ENCODE results near the gene RTF2. TPM values are rescaled to one million over a fixed set of nuclear protein-coding genes. Genes with fewer than 3 reads are reported as not detected.
A peak's percentile ranks its signal among the peaks of the same experiment; 100 is the strongest.

Gene RTF2
- total and polyA plus RNA-seq, 2 of the 13 experiments (the other 11 are each of a cell fraction or from before 2014, with no cell fraction given) = 81.8 to 142 TPM

- H3K79me2 ChIP-seq (ENCODE audit: insufficient read depth, low read length) = no peaks in the 10 kb centered on the region
- H3K27ac ChIP-seq (ENCODE audit: extremely low read length, insufficient read depth, low read length) = no peak overlapping the region
- CTCF ChIA-PET (ENCODE audit: low intra/inter-chr PET ratio, low total read pairs) = no interaction called here
- FAIRE-seq (peak; percentile 56), DNase-seq (ENCODE audit: low spot score) (no peak), ATAC-seq (peak; percentile 66)
- no peaks in the 10 kb centered on the region for H3K36me3 ChIP-seq (replicated peaks in 1 of 2; ENCODE audit: control insufficient read depth in 1 of 2, insufficient read depth in 2 of 2, low read length in 2 of 2)
- no peak overlapping the region for H3K4me3 ChIP-seq (replicated peaks in 1 of 3; ENCODE audit: insufficient read depth in 1 of 3, low read depth in 2 of 3, low read length in 3 of 3)
- no peaks in the 10 kb centered on the region for H3K27me3 ChIP-seq (ENCODE audit: control insufficient read depth in 1 of 2, insufficient read depth in 2 of 2, low read length in 2 of 2)
- intact Hi-C loops (cut with micrococcal nuclease; ENCODE audit: unreplicated experiment) (loop anchor here (2.0 kb wide), 1 partner anchor 32 kb away; the partner anchor contains the start of genes AURKA and CSTF1), in situ Hi-C loops (cut with HindIII; ENCODE audit: extremely low pct_ligation_motif_present, low pct_unique_long_range_greater_than_20kb) (no loop called here)
- no peak overlapping the region for H2AFZ ChIP-seq (ENCODE audit: low read length)
- POLR2A ChIA-PET = interaction anchor here (0.8 kb wide), 1 partner anchor 18 kb away, joined by 3 read pairs; no protein-coding TSS in a partner anchor
- no peak overlapping the region for H3K9ac ChIP-seq (ENCODE audit: insufficient read depth, low read depth, low read length)
- TF ChIP-seq HNF4G (IDR thresholded peaks at IDR 0.05; ENCODE audit: borderline replicate concordance, low read depth, low read length) = peak; percentile 57
- TF ChIP-seq HNF4G (CRISPR knock-in tag; IDR thresholded peaks at IDR 0.05; ENCODE audit: borderline replicate concordance, low read depth) = no peak
- no peak for TF ChIP-seq MNT (IDR thresholded peaks at IDR 0.05)
- TF ChIP-seq KDM2A (CRISPR knock-in tag; IDR thresholded peaks at IDR 0.05; ENCODE audit: borderline replicate concordance, low read depth) = 0 out of 2 replicates have a peak, but pooled peaks have one; percentile 21
- TF ChIP-seq ARID5B (CRISPR knock-in tag; IDR thresholded peaks at IDR 0.05) = peak; percentile 30; the same call in 1 of the 2 replicates
- 0 out of 2 replicates have a peak, but pooled peaks have one; percentile 32 for TF ChIP-seq ZNF644 (CRISPR knock-in tag; IDR thresholded peaks at IDR 0.05; ENCODE audit: low read depth)
- no peak for TF ChIP-seq NFRKB (IDR thresholded peaks at IDR 0.05)
- TF ChIP-seq ZNF788 (CRISPR knock-in tag; IDR thresholded peaks at IDR 0.05; ENCODE audit: borderline replicate concordance) = peak; percentile 18; the same call in 1 of the 2 replicates
- peak; percentile 27; the same call in 1 of the 2 replicates for TF ChIP-seq ZNF292 (CRISPR knock-in tag; IDR thresholded peaks at IDR 0.05; ENCODE audit: borderline replicate concordance, low read depth)
- no peak for TF ChIP-seq DNMT3B (CRISPR knock-in tag; conservative IDR thresholded peaks at IDR 0.05)
- peak; percentile 85 for TF ChIP-seq HNF4A (CRISPR knock-in tag; IDR thresholded peaks at IDR 0.05)
- no peak for TF ChIP-seq SOX13 (IDR thresholded peaks at IDR 0.05)
- no peak for TF ChIP-seq SOX13 (CRISPR knock-in tag; conservative IDR thresholded peaks at IDR 0.05 in 1 of 2, IDR thresholded peaks at IDR 0.05 in 1 of 2)
- 0 out of 2 replicates have a peak, but pooled peaks have one; percentile 25 for TF ChIP-seq FOXA3 (CRISPR knock-in tag; IDR thresholded peaks at IDR 0.05)
- peak; percentile 43 for TF ChIP-seq XRCC5 (optimal IDR thresholded peaks at IDR 0.05; ENCODE audit: low read length)
- no TSS peak for BruUV-seq (replicated peaks)
- H3K9me3 ChIP-seq (ENCODE audit: low read length) = no peaks in the 10 kb centered on the region
- peaks cover 44% of the 10 kb centered on the region for H3K4me1 ChIP-seq (ENCODE audit: insufficient read depth, low read length)
- no peaks in the 10 kb centered on the region for H4K20me1 ChIP-seq (ENCODE audit: insufficient read depth, low read length)
- WGBS (ENCODE audit: low lambda C conversion rate) = 0% methylated on average over 1 of the region's 1 CpG
- H3K4me2 ChIP-seq (ENCODE audit: low read depth, low read length) = peak overlapping the region; percentile 11
Observed at GRCh38 chr20:56424931-56425330, 43.5 kb upstream of the RTF2 start.
